ENCODE results near the gene CDC14A.

- no peak for TF ChIP-seq EZH2 (IDR thresholded peaks at IDR 0.05; ENCODE audit: borderline replicate concordance)
- TF ChIP-seq CTCF (IDR thresholded peaks at IDR 0.05; ENCODE audit: poor library complexity) = no peak
These were observed 93.3 kb downstream of the CDC14A start for GRCh38 chr1:100445565-100445964.

Data from hepatocyte (in vitro differentiated cells).